ENCODE measurements around the gene TPRA1.
A peak's percentile ranks its signal among the peaks of the same experiment; 100 is the strongest.

TPRA1 gene

GRCh38 chr3:127590593-127591465 lies at the start of gene TPRA1:
Gene TPRA1 (minus strand): TSS chr3:127590733. CDS start chr3:127580146, 10,587 bp downstream.
- DNase-seq (ENCODE audit: low read depth), result peak; percentile 96

GRCh38 chr3:127640042-127640355 lies 49.5 kb upstream of the TPRA1 start:
- no peak for DNase-seq (ENCODE audit: low read depth)

- peak; percentile 43 for DNase-seq (ENCODE audit: low read depth)
Observed at GRCh38 chr3:127639173-127640041, 48.9 kb upstream of the TPRA1 start.

- no peak for DNase-seq (ENCODE audit: low read depth)
Observed at GRCh38 chr3:127637971-127638370, 47.4 kb upstream of the TPRA1 start.

GRCh38 chr3:127637546-127637945 lies 47.0 kb upstream of the TPRA1 start:
- no peak for DNase-seq (ENCODE audit: low read depth)

- DNase-seq (ENCODE audit: low read depth), result no peak
Observed at GRCh38 chr3:127634653-127635052, 44.1 kb upstream of the TPRA1 start.

GRCh38 chr3:127632035-127632820 lies 41.7 kb upstream of the TPRA1 start:
- DNase-seq (ENCODE audit: low read depth), result no peak

GRCh38 chr3:127630811-127631714 lies 40.5 kb upstream of the TPRA1 start:
- DNase-seq (ENCODE audit: low read depth), result no peak

GRCh38 chr3:127629467-127630403 lies 39.2 kb upstream of the TPRA1 start:
- no peak for DNase-seq (ENCODE audit: low read depth)

GRCh38 chr3:127628788-127629466 lies 38.4 kb upstream of the TPRA1 start, which contains the start of gene PODXL2:
Gene PODXL2 (plus strand): TSS chr3:127629185. CDS start chr3:127629220, 35 bp downstream.
- peak; percentile 52 for DNase-seq (ENCODE audit: low read depth)

- no peak for DNase-seq (ENCODE audit: low read depth)
Observed at GRCh38 chr3:127628426-127628787, 37.9 kb upstream of the TPRA1 start.

- no peak for DNase-seq (ENCODE audit: low read depth)
Observed at GRCh38 chr3:127625821-127626220, 35.3 kb upstream of the TPRA1 start.

GRCh38 chr3:127624063-127624462 lies 33.5 kb upstream of the TPRA1 start:
- no peak for DNase-seq (ENCODE audit: low read depth)

- DNase-seq (ENCODE audit: low read depth), result no peak
Observed at GRCh38 chr3:127622772-127623576, 32.4 kb upstream of the TPRA1 start.

GRCh38 chr3:127622031-127622430 lies 31.5 kb upstream of the TPRA1 start:
- no peak for DNase-seq (ENCODE audit: low read depth)

GRCh38 chr3:127620637-127621375 lies 30.3 kb upstream of the TPRA1 start:
- DNase-seq (ENCODE audit: low read depth), result no peak

- no peak for DNase-seq (ENCODE audit: low read depth)
Observed at GRCh38 chr3:127618891-127619290, 28.4 kb upstream of the TPRA1 start.

Measured in amniotic epithelial cell (primary cell).